ENCODE data around the gene CAST.

Gene CAST

GRCh38 chr5:96755851-96756250 is 93.7 kb downstream of the CAST start:
- Histone ChIP-seq H4K20me1 (ENCODE audit: low read depth, low read length) (no peaks in the 10 kb centered on the region), H3K27ac (ENCODE audit: low read depth, low read length) (no peak overlapping the region), H3K79me2 (ENCODE audit: insufficient read depth, low read length) (no peaks in the 10 kb centered on the region), H3K9ac (ENCODE audit: low read length) (no peak overlapping the region), H3F3A (ENCODE audit: insufficient read depth) (no peaks in the 10 kb centered on the region; the same call in 1 of the 2 replicates), H3K4me2 (ENCODE audit: low read depth, low read length, poor library complexity, severe bottlenecking) (no peak overlapping the region), H3K9me3 (ENCODE audit: insufficient read depth, low read length) (no peaks in the 10 kb centered on the region), H3K9me2 (replicated peaks; ENCODE audit: insufficient read depth, low read length) (no peaks in the 10 kb centered on the region), H3K27me3 (ENCODE audit: low read length) (no peaks in the 10 kb centered on the region), H3K4me3 (ENCODE audit: insufficient read depth, low read length, poor library complexity, severe bottlenecking) (no peak overlapping the region), H2AFZ (ENCODE audit: low read depth, low read length, severe bottlenecking) (no peak overlapping the region), H3K36me3 (ENCODE audit: low read length) (peaks cover 6% of the 10 kb centered on the region; the same call in 1 of the 2 replicates)
- TF ChIP-seq, protein P1, sequence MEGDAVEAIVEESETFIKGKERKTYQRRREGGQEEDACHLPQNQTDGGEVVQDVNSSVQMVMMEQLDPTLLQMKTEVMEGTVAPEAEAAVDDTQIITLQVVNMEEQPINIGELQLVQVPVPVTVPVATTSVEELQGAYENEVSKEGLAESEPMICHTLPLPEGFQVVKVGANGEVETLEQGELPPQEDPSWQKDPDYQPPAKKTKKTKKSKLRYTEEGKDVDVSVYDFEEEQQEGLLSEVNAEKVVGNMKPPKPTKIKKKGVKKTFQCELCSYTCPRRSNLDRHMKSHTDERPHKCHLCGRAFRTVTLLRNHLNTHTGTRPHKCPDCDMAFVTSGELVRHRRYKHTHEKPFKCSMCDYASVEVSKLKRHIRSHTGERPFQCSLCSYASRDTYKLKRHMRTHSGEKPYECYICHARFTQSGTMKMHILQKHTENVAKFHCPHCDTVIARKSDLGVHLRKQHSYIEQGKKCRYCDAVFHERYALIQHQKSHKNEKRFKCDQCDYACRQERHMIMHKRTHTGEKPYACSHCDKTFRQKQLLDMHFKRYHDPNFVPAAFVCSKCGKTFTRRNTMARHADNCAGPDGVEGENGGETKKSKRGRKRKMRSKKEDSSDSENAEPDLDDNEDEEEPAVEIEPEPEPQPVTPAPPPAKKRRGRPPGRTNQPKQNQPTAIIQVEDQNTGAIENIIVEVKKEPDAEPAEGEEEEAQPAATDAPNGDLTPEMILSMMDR (IDR thresholded peaks at IDR 0.05; ENCODE audit: insufficient read depth, low read length, poor library complexity, severe bottlenecking) = no peak

DNA sequence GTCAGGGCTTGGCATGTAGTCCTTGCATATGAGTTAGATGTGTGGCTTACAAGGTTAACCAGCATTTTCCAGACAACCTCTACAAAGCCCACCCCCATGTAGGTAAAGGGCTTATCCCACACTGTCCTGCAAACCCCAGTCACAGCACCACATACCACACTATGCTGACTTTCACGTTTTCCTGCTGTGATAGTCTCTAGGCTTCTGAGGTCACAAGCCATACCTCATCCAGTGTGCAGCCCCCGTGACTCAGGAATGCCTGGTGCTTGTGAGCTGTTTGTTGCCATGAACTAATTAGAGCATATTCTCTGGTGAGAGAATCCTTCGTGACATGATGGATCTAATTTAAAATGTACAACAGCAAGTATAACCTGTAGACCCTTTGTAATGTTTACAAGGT is 94.8 kb downstream of the CAST start:
- Histone ChIP-seq H3F3A (ENCODE audit: insufficient read depth) (no peaks in the 10 kb centered on the region; the same call in 1 of the 2 replicates), H3K36me3 (ENCODE audit: low read length) (peaks cover 9% of the 10 kb centered on the region; the same call in 1 of the 2 replicates), H3K9me2 (replicated peaks; ENCODE audit: insufficient read depth, low read length) (no peaks in the 10 kb centered on the region), H3K27ac (ENCODE audit: low read depth, low read length) (no peak overlapping the region), H3K9me3 (ENCODE audit: insufficient read depth, low read length) (no peaks in the 10 kb centered on the region), H3K79me2 (ENCODE audit: insufficient read depth, low read length) (no peaks in the 10 kb centered on the region), H4K20me1 (ENCODE audit: low read depth, low read length) (no peaks in the 10 kb centered on the region), H3K4me2 (ENCODE audit: low read depth, low read length, poor library complexity, severe bottlenecking) (no peak overlapping the region), H3K4me3 (ENCODE audit: insufficient read depth, low read length, poor library complexity, severe bottlenecking) (no peak overlapping the region), H3K9ac (ENCODE audit: low read length) (no peak overlapping the region), H2AFZ (ENCODE audit: low read depth, low read length, severe bottlenecking) (no peak overlapping the region), H3K27me3 (ENCODE audit: low read length) (no peaks in the 10 kb centered on the region)
- TF ChIP-seq, protein P1 (IDR thresholded peaks at IDR 0.05; ENCODE audit: insufficient read depth, low read length, poor library complexity, severe bottlenecking) = no peak
- TF ChIP-seq EZH2phosphoT487 (conservative IDR thresholded peaks at IDR 0.05; ENCODE audit: low read length) = no peak

DNA sequence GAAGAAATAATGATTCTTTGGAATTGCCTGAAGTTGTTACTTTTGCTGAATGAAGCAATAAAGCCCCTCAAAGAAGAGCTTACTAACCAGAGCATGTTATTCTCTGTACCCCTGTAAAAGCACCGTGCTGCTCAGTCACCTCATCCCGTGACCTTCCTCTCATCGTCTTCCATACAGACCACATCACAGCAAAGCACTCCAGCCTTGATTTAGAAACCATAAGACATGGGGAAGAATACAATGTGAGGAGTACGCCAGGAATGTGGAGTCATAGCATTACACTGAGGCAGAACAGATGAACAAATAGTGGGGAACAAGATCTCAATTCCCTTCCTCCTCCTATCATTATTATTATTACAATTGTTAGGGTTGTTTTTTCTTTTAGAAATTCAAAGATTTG is 96.4 kb downstream of the CAST start:
- no peaks in the 10 kb centered on the region for H3K9me2 ChIP-seq (replicated peaks; ENCODE audit: insufficient read depth, low read length)
- no peaks in the 10 kb centered on the region; the same call in 1 of the 2 replicates for H3F3A ChIP-seq (ENCODE audit: insufficient read depth)
- TF ChIP-seq EZH2phosphoT487 (conservative IDR thresholded peaks at IDR 0.05; ENCODE audit: low read length) = no peak
- TF ChIP-seq, protein P1 (IDR thresholded peaks at IDR 0.05; ENCODE audit: insufficient read depth, low read length, poor library complexity, severe bottlenecking) = no peak
- H3K36me3 ChIP-seq (ENCODE audit: low read length) = peaks cover 12% of the 10 kb centered on the region; the same call in 1 of the 2 replicates
- H4K20me1 ChIP-seq (ENCODE audit: low read depth, low read length) = no peaks in the 10 kb centered on the region
- no peak overlapping the region for H3K4me2 ChIP-seq (ENCODE audit: low read depth, low read length, poor library complexity, severe bottlenecking)
- no peak overlapping the region for H2AFZ ChIP-seq (ENCODE audit: low read depth, low read length, severe bottlenecking)
- H3K9me3 ChIP-seq (ENCODE audit: insufficient read depth, low read length) = no peaks in the 10 kb centered on the region
- no peak overlapping the region for H3K4me3 ChIP-seq (ENCODE audit: insufficient read depth, low read length, poor library complexity, severe bottlenecking)
- H3K27ac ChIP-seq (ENCODE audit: low read depth, low read length) = no peak overlapping the region
- H3K9ac ChIP-seq (ENCODE audit: low read length) = no peak overlapping the region
- no peaks in the 10 kb centered on the region for H3K27me3 ChIP-seq (ENCODE audit: low read length)
- no peaks in the 10 kb centered on the region for H3K79me2 ChIP-seq (ENCODE audit: insufficient read depth, low read length)

All from SU-DHL-6 (cell line).